NCI-H2107 treated with DMSO at 0.1 percent for 48 hours (cell line): ENCODE data around the gene OR4B1.

Experiments
- DNase-seq: peaks from one replicate; lab custom pipeline; 2025; ENCODE audit not compliant: unreplicated experiment; lab: John Stamatoyannopoulos, UW

Gene OR4B1

DNA sequence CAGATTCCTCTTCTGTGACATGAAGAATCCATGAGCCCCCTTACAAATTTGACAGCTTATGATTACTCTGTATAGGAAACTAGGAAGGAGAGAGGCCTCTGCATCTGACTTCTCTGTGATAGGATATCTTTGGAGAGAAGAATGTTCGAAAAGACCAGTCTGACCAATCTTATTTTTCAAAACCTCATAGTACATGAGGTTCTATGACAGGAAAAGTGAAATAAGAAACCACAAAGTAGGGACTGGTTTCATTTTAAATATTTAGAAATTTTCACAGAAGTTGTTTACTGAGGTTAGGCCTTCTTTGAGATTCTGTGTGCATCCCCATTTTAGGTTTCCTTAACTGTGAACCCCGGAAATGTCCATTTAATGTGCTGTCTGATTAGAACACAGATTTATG lies 45.0 kb downstream of the OR4B1 start:
- no peak for DNase-seq

DNA sequence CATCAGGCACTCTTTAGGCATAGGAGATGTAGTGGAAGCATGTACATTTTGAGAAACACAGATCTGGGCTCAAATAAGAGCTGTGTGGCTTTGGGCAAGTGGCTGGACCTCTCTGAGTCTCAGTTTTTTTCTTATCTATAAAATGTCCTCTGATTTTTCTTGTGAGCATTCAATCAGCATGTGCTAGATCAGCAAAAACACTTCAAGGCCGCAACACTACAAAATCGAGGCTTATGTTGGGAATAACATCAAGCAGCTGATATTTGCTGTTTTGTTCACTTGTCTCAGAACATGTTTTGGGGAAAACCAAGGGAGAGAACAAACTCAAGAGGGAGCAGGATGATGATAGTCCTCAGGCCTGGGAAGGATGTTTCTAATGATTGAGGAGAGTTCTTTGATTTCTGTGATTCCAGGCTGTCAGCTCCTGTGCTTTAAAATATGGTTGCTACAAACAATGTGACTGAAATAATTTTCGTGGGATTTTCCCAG lies 46.9 kb downstream of the OR4B1 start, which contains the start of gene OR4X1:
Gene OR4X1, plus strand, starts transcription at position 439 of the 489 bp plus-strand sequence. Its CDS starts 0 bp downstream, at position 439.
- DNase-seq = no peak
